ENCODE measurements around the gene MAPK1.
"Not testable (repeated sequence)": the region's sequence is repeated elsewhere in the genome, so short reads cannot be mapped to it uniquely, and the experiment has no call there.

Gene MAPK1

GRCh38 chr22:21849489-21849888 is 18.0 kb downstream of the MAPK1 start:
- no peak for FAIRE-seq
- no peak for DNase-seq (ENCODE audit: low spot score)

- FAIRE-seq; DNase-seq (ENCODE audit: low spot score): not testable (repeated sequence)
Measured at GRCh38 chr22:21848057-21848456, 19.4 kb downstream of the MAPK1 start.

- DNase-seq (ENCODE audit: low spot score) (no peak), FAIRE-seq (no peak)
Measured at GRCh38 chr22:21845558-21846453, 21.6 kb downstream of the MAPK1 start.

GRCh38 chr22:21842946-21843345 is 24.5 kb downstream of the MAPK1 start:
- DNase-seq (ENCODE audit: low spot score) (no peak), FAIRE-seq (no peak)

GRCh38 chr22:21841422-21841821 is 26.0 kb downstream of the MAPK1 start:
- DNase-seq (ENCODE audit: low spot score) (no peak), FAIRE-seq (no peak)

- FAIRE-seq = no peak
- DNase-seq (ENCODE audit: low spot score) = no peak
Measured at GRCh38 chr22:21840236-21840823, 27.1 kb downstream of the MAPK1 start.

- FAIRE-seq = no peak
- no peak for DNase-seq (ENCODE audit: low spot score)
Measured at GRCh38 chr22:21839765-21840140, 27.7 kb downstream of the MAPK1 start.

- FAIRE-seq; DNase-seq (ENCODE audit: low spot score): not testable (repeated sequence)
Measured at GRCh38 chr22:21839104-21839764, 28.2 kb downstream of the MAPK1 start.

- peak; percentile 93 for DNase-seq (ENCODE audit: low spot score)
- FAIRE-seq = no peak
Measured at GRCh38 chr22:21837248-21837979, 30.0 kb downstream of the MAPK1 start.

GRCh38 chr22:21836486-21836885 is 31.0 kb downstream of the MAPK1 start:
- FAIRE-seq; DNase-seq (ENCODE audit: low spot score): not testable (repeated sequence)

- FAIRE-seq = no peak
Measured at GRCh38 chr22:21835378-21835777, 32.1 kb downstream of the MAPK1 start.

GRCh38 chr22:21834869-21835268 is 32.6 kb downstream of the MAPK1 start:
- FAIRE-seq = no peak
- DNase-seq (ENCODE audit: low spot score) = no peak

More at GRCh38 chr22:21835378-21835777, 32.1 kb downstream of the MAPK1 start:
- DNase-seq (ENCODE audit: low spot score) = no peak

GRCh38 chr22:21832291-21833290 is 34.9 kb downstream of the MAPK1 start:
- DNase-seq (ENCODE audit: low spot score) = no peak
- peak; percentile 72 for FAIRE-seq

- FAIRE-seq = no peak
- no peak for DNase-seq (ENCODE audit: low spot score)
Measured at GRCh38 chr22:21829523-21829922, 37.9 kb downstream of the MAPK1 start.

GRCh38 chr22:21828268-21828638 is 39.2 kb downstream of the MAPK1 start:
- no peak for FAIRE-seq
- no peak for DNase-seq (ENCODE audit: low spot score)

GRCh38 chr22:21827628-21828267 is 39.7 kb downstream of the MAPK1 start:
- FAIRE-seq = no peak
- DNase-seq (ENCODE audit: low spot score) = no peak

- DNase-seq (ENCODE audit: low spot score) = no peak
- no peak for FAIRE-seq
Measured at GRCh38 chr22:21826204-21826603, 41.2 kb downstream of the MAPK1 start.

GRCh38 chr22:21824962-21825361 is 42.5 kb downstream of the MAPK1 start:
- FAIRE-seq = not testable (repeated sequence)

GRCh38 chr22:21824445-21824912 is 43.0 kb downstream of the MAPK1 start:
- FAIRE-seq = no peak
- no peak for DNase-seq (ENCODE audit: low spot score)

More at GRCh38 chr22:21824962-21825361, 42.5 kb downstream of the MAPK1 start:
- DNase-seq (ENCODE audit: low spot score) = not testable (repeated sequence)

Measured in urothelium cell line (cell line).